HG03139 (cell line): Measurements from ENCODE around the gene CLIP2.
"Not testable (repeated sequence)": the region's sequence is repeated elsewhere in the genome, so short reads cannot be mapped to it uniquely, and the experiment has no call there.

Experiments used
- ATAC-seq: cut with Tn5 transposase; IDR thresholded peaks from one replicate; pipeline ENCODE4 v1.9.1; 2021; ENCODE audit not compliant: unreplicated experiment

The CLIP2 gene

GRCh38 chr7:74402668-74403067, 113.5 kb downstream of the CLIP2 start:
- not testable (repeated sequence) for ATAC-seq

DNA sequence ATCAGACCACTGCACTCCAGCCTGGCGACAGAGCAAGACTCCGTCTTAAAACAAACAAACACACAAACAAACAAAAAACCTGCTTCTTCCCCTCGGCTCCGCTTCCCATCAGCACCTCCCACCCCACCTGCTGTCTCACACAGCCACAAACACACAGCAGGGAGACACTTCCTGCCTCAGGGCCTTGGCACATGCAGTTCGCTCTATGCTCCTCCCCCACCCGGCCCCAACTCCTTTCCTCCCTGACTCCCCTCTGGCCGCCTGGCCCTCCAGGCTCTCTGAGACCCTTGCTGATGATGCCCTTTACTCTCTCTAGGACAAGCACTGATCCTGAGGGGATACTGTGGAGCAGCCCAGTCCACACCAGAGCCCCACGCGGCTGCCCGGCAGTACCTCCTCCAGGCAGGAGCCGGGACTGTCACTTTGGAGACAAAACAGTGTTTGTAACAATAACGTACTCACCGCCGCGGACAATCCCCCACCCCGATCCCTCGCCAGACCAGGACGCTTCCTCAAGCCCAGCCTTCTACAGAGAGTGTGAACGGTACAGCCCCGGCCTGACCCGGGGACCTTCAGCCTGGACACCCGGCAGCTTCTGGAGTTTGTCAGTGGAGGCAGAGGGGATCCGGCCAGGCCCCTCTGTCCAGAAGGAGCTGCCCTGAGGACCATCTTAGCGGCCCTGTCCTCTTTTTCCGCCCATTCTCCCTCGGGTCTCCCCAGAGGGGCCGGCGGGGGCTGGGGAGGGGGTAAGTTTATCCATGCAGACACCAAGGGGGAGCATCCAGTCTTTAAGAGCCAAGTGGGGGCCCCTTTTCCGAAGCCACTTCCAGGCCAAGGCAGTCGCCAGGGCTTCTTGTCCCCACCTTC, 114.5 kb downstream of the CLIP2 start:
- no peak for ATAC-seq

GRCh38 chr7:74404388-74404700, 115.1 kb downstream of the CLIP2 start:
- no peak for ATAC-seq

- no peak for ATAC-seq
Observed at GRCh38 chr7:74404741-74405140, 115.5 kb downstream of the CLIP2 start.

DNA sequence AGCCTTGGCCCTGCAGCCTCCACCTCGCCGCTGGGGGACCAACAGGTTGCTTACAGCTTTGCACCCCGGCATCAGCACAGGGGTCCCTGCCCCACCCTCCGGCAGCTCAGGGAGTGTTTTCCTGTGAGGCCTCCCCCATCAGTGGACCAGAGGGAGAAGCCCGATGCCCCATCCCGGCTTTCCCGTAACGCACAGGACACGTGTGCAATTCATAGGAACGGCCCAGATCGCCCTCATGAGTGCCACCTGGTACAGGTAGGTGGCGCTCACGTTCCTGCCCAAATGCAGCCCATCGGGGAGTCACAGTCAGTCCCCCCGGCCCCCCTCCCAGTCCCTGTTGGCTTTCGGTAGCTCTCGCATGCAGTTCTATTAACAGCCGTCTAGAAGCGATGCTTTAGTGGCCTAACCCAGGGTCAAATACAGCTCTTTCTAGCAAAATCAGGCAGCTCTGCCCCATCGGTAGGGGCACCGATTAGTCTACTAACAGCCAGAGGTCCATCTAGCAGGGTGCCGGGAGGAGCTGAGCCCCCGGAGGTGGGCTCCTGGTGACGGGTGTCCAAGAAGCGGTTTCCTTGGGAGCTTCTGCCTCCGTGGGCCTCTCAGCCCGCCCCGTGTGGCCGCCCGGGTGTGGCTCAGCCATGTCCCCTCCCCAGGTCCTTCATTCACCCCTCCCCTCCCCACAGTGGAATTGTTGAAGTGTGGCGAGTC, 116.1 kb downstream of the CLIP2 start:
- no peak for ATAC-seq

- no peak for ATAC-seq
Observed at GRCh38 chr7:74405899-74406512, 116.8 kb downstream of the CLIP2 start.

GRCh38 chr7:74407958-74408357, 118.8 kb downstream of the CLIP2 start:
- no peak for ATAC-seq

DNA sequence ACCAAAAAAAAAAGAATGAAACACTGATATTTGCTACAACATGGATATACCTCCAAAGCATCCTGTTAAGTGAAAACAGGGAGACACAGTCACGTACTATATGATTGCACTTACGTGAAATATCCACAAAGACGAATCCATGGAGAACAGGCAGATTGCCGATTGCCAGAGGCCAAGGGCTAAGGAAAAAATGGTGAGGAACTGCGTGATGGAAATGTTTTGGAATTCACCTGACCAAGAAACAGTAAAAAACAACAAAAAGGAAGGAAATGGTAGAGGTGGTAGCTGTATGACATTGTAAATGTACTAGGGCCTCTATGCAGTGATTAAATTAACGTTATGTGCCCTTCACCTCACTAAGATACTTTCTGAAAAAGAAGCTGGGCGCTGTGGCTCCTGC, 120.4 kb downstream of the CLIP2 start:
- no peak for ATAC-seq

GRCh38 chr7:74410772-74411171, 121.6 kb downstream of the CLIP2 start:
- no peak for ATAC-seq

GRCh38 chr7:74411571-74411970, 122.4 kb downstream of the CLIP2 start:
- not testable (repeated sequence) for ATAC-seq

- ATAC-seq, result no peak
Observed at GRCh38 chr7:74412056-74412455, 122.8 kb downstream of the CLIP2 start.

- ATAC-seq, result no peak
Observed at GRCh38 chr7:74412603-74413002, 123.4 kb downstream of the CLIP2 start.

- not testable (repeated sequence) for ATAC-seq
Observed at GRCh38 chr7:74414595-74415333, 125.6 kb downstream of the CLIP2 start.

- ATAC-seq, result no peak
Observed at GRCh38 chr7:74417419-74417971, 128.3 kb downstream of the CLIP2 start.

- ATAC-seq, result no peak
Observed at GRCh38 chr7:74418076-74418475, 128.9 kb downstream of the CLIP2 start.

GRCh38 chr7:74418538-74418937, 129.3 kb downstream of the CLIP2 start:
- ATAC-seq, result no peak

DNA sequence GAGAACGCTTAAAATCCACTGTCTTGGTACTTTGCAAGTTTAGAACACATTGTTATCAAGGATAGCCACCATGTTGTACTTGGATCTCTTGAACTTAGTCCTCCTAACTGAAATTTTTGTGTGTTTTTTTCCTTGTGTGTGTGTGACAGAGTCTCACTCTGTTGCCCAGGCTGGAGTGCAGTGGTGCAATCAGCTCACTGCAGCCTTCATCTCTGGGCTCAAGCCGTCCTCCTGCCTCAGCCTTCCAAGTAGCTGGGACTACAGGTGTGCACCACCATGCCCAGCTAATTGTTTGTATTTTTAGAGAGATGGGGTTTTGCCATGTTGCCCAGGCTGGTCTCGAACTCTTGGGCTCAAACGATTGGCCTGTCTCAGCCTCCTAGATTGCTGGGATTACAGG, 130.0 kb downstream of the CLIP2 start:
- ATAC-seq, result not testable (repeated sequence)

DNA sequence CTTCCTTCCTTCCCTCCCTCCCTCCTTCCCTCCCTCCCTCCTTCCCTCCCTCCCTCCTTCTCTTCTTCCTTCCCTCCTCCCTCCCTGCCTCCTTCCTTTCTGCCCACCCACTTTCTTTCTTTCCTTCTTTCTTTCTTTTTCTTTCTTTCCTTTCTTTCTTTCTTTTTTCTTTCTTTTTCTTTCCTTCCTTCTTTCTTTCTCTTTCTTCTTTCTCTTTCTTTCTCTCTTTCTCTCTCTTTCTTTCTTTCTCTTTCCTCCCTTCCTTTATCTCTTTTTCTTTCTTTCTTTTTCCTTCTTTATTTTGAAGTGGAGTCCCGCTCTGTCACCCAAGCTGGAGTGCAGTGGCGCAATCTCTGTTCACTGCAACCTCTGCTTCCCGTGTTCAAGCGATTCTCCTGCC, 130.8 kb downstream of the CLIP2 start:
- ATAC-seq, result no peak

GRCh38 chr7:74424291-74424880, 135.2 kb downstream of the CLIP2 start:
- ATAC-seq, result no peak

DNA sequence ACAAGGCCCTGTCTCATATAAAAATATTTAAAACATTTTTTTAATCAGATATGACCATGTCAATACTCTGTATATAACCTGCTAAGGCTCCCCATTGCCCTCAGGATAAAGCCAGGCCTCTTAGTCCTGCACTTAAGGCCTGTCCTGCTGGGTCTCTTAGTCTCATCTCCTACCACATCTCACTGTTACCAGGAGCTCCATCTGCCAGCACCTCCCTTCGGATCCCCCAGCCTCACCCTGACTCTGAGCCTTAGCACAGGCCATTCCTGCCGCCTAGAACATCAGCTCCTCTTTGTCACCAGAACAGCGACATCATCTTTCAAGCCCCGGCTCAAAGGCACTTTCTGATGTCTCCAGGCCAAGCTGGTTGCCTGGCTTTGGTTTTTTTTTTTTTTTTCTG, 138.8 kb downstream of the CLIP2 start:
- no peak for ATAC-seq
